GM18867 (cell line): ENCODE results near the gene BAD.

Experiments used
- ATAC-seq: cut with Tn5 transposase; IDR thresholded peaks from one replicate; pipeline ENCODE4 v1.9.1; 2021; ENCODE audit warnings: mild to moderate bottlenecking, moderate library complexity; ENCODE audit not compliant: unreplicated experiment

BAD gene

GRCh38 chr11:64261556-64262080, 22.8 kb downstream of the BAD start:
- ATAC-seq: no peak

- ATAC-seq: no peak
These were observed 24.2 kb downstream of the BAD start for GRCh38 chr11:64260147-64260708.

- ATAC-seq: no peak
These were observed 24.9 kb downstream of the BAD start for GRCh38 chr11:64259533-64260067.

- ATAC-seq: no peak
These were observed 25.4 kb downstream of the BAD start for GRCh38 chr11:64258946-64259532.

- ATAC-seq: no peak
These were observed 26.1 kb downstream of the BAD start for GRCh38 chr11:64258356-64258755.

- no peak for ATAC-seq
These were observed 28.2 kb downstream of the BAD start for GRCh38 chr11:64256300-64256699.

GRCh38 chr11:64255135-64256128, 29.0 kb downstream of the BAD start:
- no peak for ATAC-seq

- no peak for ATAC-seq
These were observed 30.1 kb downstream of the BAD start for GRCh38 chr11:64254326-64254725.

GRCh38 chr11:64253481-64253880, 31.0 kb downstream of the BAD start:
- ATAC-seq: no peak

- no peak for ATAC-seq
These were observed 31.4 kb downstream of the BAD start for GRCh38 chr11:64253043-64253442.

- ATAC-seq: no peak
These were observed 32.2 kb downstream of the BAD start for GRCh38 chr11:64252003-64252872.

- ATAC-seq: no peak
These were observed 32.8 kb downstream of the BAD start for GRCh38 chr11:64251753-64252002.

GRCh38 chr11:64251016-64251752, 33.3 kb downstream of the BAD start, which contains the start of gene PLCB3:
Gene PLCB3 (plus strand): TSS chr11:64251530. CDS start chr11:64251650, 120 bp downstream.
- peak; percentile 46 for ATAC-seq

- ATAC-seq: no peak
These were observed 34.0 kb downstream of the BAD start for GRCh38 chr11:64250415-64251015.

- ATAC-seq: no peak
These were observed 34.7 kb downstream of the BAD start for GRCh38 chr11:64249563-64250414.

GRCh38 chr11:64249038-64249437, 35.4 kb downstream of the BAD start:
- ATAC-seq: no peak

GRCh38 chr11:64248578-64248977, 35.9 kb downstream of the BAD start:
- no peak for ATAC-seq

- ATAC-seq: no peak
These were observed 36.5 kb downstream of the BAD start for GRCh38 chr11:64247729-64248531.
